NB4 (cell line): ENCODE data around the gene TMEM74B.

Experiments used
- DNase-seq: peaks from one replicate; pipeline ENCODE4 v3.0.0; 2010; ENCODE audit warnings: low read depth
- H3K4me3 ChIP-seq: one replicate; pipeline ENCODE4 v1.5.1; 2011; ENCODE audit warnings: mild to moderate bottlenecking, low read depth, low read length, moderate library complexity
- MAX ChIP-seq: IDR thresholded peaks from 2 replicates; pipeline ENCODE4 v1.6.1; 2011; ENCODE audit warnings: low read depth, low read length
- MYC ChIP-seq: IDR thresholded peaks from 2 replicates; pipeline ENCODE4 v1.6.1; 2011; ENCODE audit warnings: low read depth, low read length
- POLR2A ChIP-seq: IDR thresholded peaks from 2 replicates; pipeline ENCODE4 v1.6.1; 2011; ENCODE audit warnings: mild to moderate bottlenecking; ENCODE audit not compliant: insufficient read length; ENCODE audit errors: extremely low read depth
- TF ChIP-seq, protein P1 (sequence below): IDR thresholded peaks from one replicate; pipeline ENCODE4 v1.5.1; 2012; ENCODE audit warnings: low read depth, low read length

Gene TMEM74B

DNA sequence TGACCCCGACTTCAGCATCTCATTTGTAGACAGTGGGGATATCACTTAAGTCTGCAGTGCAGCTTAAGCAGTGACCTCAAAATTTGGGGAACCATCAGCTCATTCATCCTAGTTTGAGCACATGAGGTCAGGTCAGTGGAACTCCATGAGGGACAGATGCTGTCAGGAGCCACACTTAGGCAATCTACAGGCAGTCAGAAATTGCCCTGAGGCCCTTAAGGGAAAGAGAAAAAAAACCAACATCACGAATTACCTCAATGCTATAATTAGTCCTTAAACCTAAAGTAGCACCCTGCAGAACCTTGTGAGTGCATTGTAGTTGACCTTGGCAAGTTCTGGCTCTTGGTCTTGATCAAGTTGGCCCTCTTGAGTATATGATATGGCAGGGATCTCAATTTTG lies 21.1 kb downstream of the TMEM74B start:
- no peak for TF ChIP-seq MAX
- TF ChIP-seq POLR2A: no peak
- TF ChIP-seq, protein P1, sequence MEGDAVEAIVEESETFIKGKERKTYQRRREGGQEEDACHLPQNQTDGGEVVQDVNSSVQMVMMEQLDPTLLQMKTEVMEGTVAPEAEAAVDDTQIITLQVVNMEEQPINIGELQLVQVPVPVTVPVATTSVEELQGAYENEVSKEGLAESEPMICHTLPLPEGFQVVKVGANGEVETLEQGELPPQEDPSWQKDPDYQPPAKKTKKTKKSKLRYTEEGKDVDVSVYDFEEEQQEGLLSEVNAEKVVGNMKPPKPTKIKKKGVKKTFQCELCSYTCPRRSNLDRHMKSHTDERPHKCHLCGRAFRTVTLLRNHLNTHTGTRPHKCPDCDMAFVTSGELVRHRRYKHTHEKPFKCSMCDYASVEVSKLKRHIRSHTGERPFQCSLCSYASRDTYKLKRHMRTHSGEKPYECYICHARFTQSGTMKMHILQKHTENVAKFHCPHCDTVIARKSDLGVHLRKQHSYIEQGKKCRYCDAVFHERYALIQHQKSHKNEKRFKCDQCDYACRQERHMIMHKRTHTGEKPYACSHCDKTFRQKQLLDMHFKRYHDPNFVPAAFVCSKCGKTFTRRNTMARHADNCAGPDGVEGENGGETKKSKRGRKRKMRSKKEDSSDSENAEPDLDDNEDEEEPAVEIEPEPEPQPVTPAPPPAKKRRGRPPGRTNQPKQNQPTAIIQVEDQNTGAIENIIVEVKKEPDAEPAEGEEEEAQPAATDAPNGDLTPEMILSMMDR: no peak
- TF ChIP-seq MYC: no peak
- no peak for DNase-seq
- no peak overlapping the region for H3K4me3 ChIP-seq

GRCh38 chr20:1163105-1163504 lies 21.7 kb downstream of the TMEM74B start:
- H3K4me3 ChIP-seq: no peak overlapping the region
- no peak for TF ChIP-seq MYC
- TF ChIP-seq, protein P1: no peak
- TF ChIP-seq POLR2A: no peak
- TF ChIP-seq MAX: no peak
- no peak for DNase-seq

- no peak overlapping the region for H3K4me3 ChIP-seq
- TF ChIP-seq MYC: no peak
- TF ChIP-seq, protein P1: no peak
- no peak for TF ChIP-seq MAX
- no peak for TF ChIP-seq POLR2A
- DNase-seq: no peak
These were observed 23.8 kb downstream of the TMEM74B start for GRCh38 chr20:1160991-1161390.

- no peak overlapping the region for H3K4me3 ChIP-seq
- TF ChIP-seq MYC: no peak
- TF ChIP-seq, protein P1: no peak
- TF ChIP-seq POLR2A: no peak
- TF ChIP-seq MAX: no peak
- DNase-seq: no peak
These were observed 24.3 kb downstream of the TMEM74B start for GRCh38 chr20:1160496-1160895.

DNA sequence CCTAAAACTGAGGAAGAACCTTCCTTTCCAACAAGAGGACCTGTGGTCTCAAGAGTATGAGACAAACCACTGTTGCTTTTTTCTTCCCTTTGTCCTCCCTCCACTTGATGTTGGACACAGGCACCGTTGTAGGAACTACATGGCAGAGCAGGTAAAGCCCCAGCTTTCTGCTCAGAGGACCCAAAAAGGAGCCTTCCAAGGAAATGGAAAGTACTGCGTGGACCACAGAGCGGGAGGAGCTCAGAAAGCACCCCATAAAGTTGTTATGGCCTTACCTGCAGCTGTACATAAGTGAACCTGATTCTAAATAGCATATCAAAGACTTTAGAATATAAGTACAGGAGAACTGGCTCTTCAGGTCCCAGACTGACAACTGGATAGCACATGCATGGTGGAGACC lies 29.4 kb downstream of the TMEM74B start:
- DNase-seq: no peak
- TF ChIP-seq, protein P1: no peak
- TF ChIP-seq MAX (no peak), POLR2A (no peak), MYC (no peak)
- H3K4me3 ChIP-seq: no peak overlapping the region

DNA sequence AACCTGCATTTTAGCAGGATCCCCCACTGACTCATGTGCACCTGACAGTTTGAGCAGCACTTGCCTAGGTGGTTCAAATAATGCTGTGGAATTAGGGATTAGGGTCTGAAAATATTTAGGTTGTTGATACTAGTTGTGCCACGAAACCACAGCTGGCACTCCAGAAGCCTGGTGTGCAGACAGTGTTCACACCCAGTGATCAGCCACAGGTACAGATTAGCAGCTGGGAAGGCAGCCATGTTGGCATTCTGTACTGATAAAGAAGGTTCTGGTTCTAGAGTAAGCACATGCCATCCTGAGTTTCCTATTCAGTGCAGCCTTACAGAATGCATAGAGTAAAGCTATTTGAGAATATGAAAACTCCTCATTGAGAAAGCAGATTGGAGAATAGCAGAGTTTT lies 30.1 kb downstream of the TMEM74B start:
- H3K4me3 ChIP-seq: no peak overlapping the region
- TF ChIP-seq, protein P1: no peak
- TF ChIP-seq POLR2A: no peak
- DNase-seq: no peak
